AG10803 (cell line): ENCODE data around the gene GPR161.

Experiments used
- DNase-seq: peaks from one replicate; pipeline ENCODE4 v3.0.0; 2010; ENCODE audit warnings: low read depth
- H3K4me3 ChIP-seq: 2 replicates; pipeline ENCODE4 v1.5.1; 2011; ENCODE audit warnings: mild to moderate bottlenecking, low read length, control low read depth
- TF ChIP-seq, protein P1 (sequence below): conservative IDR thresholded peaks from 2 replicates; pipeline ENCODE4 v1.5.1; 2011; ENCODE audit warnings: mild to moderate bottlenecking, low read length, control low read depth, inconsistent platforms

The GPR161 gene

GRCh38 chr1:168099337-168099801 lies 37.4 kb downstream of the GPR161 start:
- DNase-seq: no peak
- TF ChIP-seq, protein P1, sequence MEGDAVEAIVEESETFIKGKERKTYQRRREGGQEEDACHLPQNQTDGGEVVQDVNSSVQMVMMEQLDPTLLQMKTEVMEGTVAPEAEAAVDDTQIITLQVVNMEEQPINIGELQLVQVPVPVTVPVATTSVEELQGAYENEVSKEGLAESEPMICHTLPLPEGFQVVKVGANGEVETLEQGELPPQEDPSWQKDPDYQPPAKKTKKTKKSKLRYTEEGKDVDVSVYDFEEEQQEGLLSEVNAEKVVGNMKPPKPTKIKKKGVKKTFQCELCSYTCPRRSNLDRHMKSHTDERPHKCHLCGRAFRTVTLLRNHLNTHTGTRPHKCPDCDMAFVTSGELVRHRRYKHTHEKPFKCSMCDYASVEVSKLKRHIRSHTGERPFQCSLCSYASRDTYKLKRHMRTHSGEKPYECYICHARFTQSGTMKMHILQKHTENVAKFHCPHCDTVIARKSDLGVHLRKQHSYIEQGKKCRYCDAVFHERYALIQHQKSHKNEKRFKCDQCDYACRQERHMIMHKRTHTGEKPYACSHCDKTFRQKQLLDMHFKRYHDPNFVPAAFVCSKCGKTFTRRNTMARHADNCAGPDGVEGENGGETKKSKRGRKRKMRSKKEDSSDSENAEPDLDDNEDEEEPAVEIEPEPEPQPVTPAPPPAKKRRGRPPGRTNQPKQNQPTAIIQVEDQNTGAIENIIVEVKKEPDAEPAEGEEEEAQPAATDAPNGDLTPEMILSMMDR: no peak
- no peak overlapping the region for H3K4me3 ChIP-seq

DNA sequence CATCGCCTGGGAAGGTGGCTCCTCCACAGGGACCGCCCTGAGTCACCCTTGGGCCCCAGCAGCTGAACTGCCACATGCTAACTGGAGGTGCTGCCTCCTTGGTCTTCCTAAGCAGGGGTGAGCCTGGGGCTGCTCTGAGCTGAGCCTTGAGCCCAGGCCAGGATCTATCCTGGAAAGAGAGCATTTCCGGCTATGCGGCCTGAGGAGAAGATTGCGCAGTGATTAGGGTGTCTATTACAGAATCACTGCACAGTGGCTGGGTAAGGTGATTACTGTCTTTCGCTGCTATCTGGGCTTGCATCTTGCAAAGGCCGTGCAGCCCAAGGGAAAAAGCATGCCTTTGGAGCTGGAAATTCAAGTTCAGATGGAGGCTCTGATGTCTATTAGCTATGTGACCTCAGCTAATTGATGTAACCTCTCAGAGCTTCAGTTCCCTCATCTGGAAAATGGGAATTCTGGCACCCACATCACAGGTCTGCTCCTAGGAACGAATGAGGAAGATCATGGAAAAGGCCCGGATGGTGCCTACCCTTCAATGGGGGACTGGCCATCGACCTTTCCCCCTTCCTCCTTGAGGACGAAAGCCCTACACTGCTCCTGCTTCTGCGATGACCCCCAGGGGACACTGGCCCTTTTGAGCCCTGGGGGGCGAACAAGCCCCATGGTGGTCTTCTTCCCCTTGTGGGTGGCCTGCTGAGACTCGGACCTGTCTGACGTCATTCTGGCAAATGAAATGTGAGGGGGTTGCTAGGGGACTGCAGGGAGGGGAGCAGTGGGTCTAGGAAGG lies 38.0 kb downstream of the GPR161 start:
- H3K4me3 ChIP-seq: no peak overlapping the region
- no peak for DNase-seq
- TF ChIP-seq, protein P1: no peak

DNA sequence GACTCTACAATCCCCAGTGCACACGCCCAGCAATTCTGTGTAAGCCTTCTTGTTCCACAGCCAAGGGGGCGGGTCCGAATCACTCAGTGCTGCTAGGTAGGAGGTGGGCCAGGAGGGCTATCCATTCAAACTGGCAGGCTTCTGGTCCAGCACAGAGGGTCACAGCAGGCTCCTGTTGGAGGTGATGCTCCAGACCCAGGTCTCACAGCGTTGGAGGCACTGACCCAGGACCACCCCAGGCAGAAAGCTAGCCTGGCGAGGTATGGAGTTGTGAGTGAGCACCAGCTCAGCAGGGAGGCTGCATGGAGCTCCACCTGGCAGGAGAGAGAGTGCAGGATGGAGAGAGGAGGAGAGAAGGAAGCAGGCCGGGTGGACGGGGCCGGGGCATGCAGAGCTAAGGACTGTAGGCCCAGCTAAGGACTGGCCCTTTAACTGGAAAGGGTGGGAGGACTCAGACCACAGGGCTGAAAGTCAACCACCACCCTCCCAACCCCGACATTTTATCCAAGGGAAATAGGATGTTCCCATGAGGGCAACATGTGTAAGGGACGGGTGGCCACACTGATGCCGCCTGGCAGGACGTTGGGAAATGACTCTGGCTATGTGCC lies 38.7 kb downstream of the GPR161 start:
- H3K4me3 ChIP-seq: no peak overlapping the region
- DNase-seq: no peak
- TF ChIP-seq, protein P1: no peak

- no peak for DNase-seq
- H3K4me3 ChIP-seq: no peak overlapping the region
- TF ChIP-seq, protein P1: no peak
Observed at GRCh38 chr1:168096296-168097165, 40.2 kb downstream of the GPR161 start.

- TF ChIP-seq, protein P1: no peak
- no peak overlapping the region for H3K4me3 ChIP-seq
- DNase-seq: no peak
Observed at GRCh38 chr1:168095476-168095875, 41.3 kb downstream of the GPR161 start.

DNA sequence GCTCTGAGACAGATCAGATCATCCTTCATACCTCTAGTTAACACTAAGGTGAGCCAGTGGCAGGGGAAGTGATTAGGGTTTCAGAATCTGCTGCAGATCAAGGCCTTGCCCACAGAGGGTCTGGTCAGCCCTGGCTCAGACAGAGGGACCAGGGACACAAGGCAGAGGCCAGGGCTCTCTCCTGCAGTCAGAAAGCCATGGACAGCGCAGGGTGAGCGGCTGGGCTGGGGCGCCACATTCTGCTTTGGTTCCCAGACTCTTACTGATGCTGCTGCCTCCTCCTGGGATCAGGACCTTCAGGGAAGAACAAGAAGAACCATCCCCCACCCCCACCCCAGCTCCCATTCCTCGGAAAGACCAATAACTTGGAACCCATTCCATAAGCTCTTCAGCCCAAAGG lies 43.1 kb downstream of the GPR161 start:
- TF ChIP-seq, protein P1: no peak
- DNase-seq: no peak
- H3K4me3 ChIP-seq: no peak overlapping the region
